Spleen (tissue), 11 donors: ENCODE data around the gene PITPNC1. TPM values are rescaled to one million over a fixed set of nuclear protein-coding genes. Genes with fewer than 3 reads are reported as not detected.
"Not testable (repeated sequence)": the region's sequence is repeated elsewhere in the genome, so short reads cannot be mapped to it uniquely, and the experiment has no call there.

Experiments
- DNase-seq: peaks from one replicate; pipeline ENCODE4 v3.0.0-alpha.2; 2020
- H3K27ac ChIP-seq, 8 donors: fragments of 200-600 bp; sonication (generic) in 7 of 8; 1 replicate in 4 of 8; 2 replicates in 4 of 8; pipeline versions ENCODE4 v1.5.0 to v1.8.0; 2016 to 2021; ENCODE audit warnings: inconsistent platforms in 4 of 8, mild to moderate bottlenecking in 4 of 8, moderate library complexity in 1 of 8
- H3K27me3 ChIP-seq, 7 donors: fragments of 200-600 bp; sonication (generic) in 6 of 7; replicated peaks in 1 of 7; 1 replicate in 4 of 7; 2 replicates in 3 of 7; pipeline versions ENCODE4 v1.5.0 to v1.8.0; 2016 to 2021; ENCODE audit warnings: inconsistent platforms in 3 of 7, mild to moderate bottlenecking in 1 of 7
- H3K36me3 ChIP-seq, 6 donors: fragments of 200-600 bp; sonication (generic) in 5 of 6; 1 replicate in 4 of 6; 2 replicates in 2 of 6; pipeline versions ENCODE4 v1.5.0 to v1.8.0; 2016 to 2021; ENCODE audit warnings: inconsistent platforms in 2 of 6
- H3K4me1 ChIP-seq, 6 donors: fragments of 200-600 bp; sonication (generic) in 5 of 6; 1 replicate in 3 of 6; 2 replicates in 3 of 6; pipeline versions ENCODE4 v1.5.0 to v1.8.0; 2016 to 2021; ENCODE audit warnings: inconsistent platforms in 3 of 6
- H3K4me3 ChIP-seq, 8 donors: fragments of 200-600 bp; sonication (generic) in 7 of 8; 1 replicate in 4 of 8; 2 replicates in 4 of 8; pipeline versions ENCODE4 v1.5.0 to v1.8.0; 2016 to 2021; ENCODE audit warnings: inconsistent platforms in 4 of 8, mild to moderate bottlenecking in 4 of 8, moderate library complexity in 2 of 8
- H3K9me3 ChIP-seq, 8 donors: fragments of 200-600 bp; sonication (generic) in 7 of 8; 1 replicate in 4 of 8; 2 replicates in 4 of 8; pipeline versions ENCODE4 v1.5.0 to v1.8.0; 2016 to 2021; ENCODE audit warnings: inconsistent platforms in 4 of 8
- POLR2A ChIP-seq, 3 donors: fragments of 450-650 bp; IDR thresholded peaks; one replicate each; pipeline ENCODE4 v1.5.1; 2017; ENCODE audit warnings: antibody characterized with exemption in 3 of 3, mild to moderate bottlenecking in 1 of 3
- POLR2AphosphoS5 ChIP-seq, 3 donors: sonication (generic); formaldehyde crosslinking; IDR thresholded peaks; one replicate each; pipeline ENCODE4 v1.5.1; 2017; ENCODE audit warnings: antibody characterized with exemption in 3 of 3
- WGBS, 5 donors: extraction: QIAGEN DNeasy Blood & Tissue Kit in 3 of 5; methylation state at CpG; one replicate each; pipeline versions ENCODE4 v1.1.5 to v1.1.7; 2013 to 2018; 5-methylcytosine and 5-hydroxymethylcytosine counted together
- intact Hi-C: fragments of 100-400 bp; cut with DNase I; formaldehyde crosslinking; loops from one replicate; pipeline ENCODE4 v1.15.0; 2023; ENCODE audit warnings: low total_unique reads
- polyA plus RNA-seq, 3 donors: library from polyadenylated mRNA; stranded (reverse); fragments of 200-250 nt; gene quantifications; one replicate each; pipeline ENCODE4 v1.2.1, GENCODE V29; 2013
- total RNA-seq, 7 donors: library from RNA; depleted of rRNA in 3 of 7; stranded (reverse); fragments of >200 nt in 3 of 7; fragmentation: NEBNext Ultra II Directional in 4 of 7; extraction: Animal tissue kit (Norgen Biotek cat#: 25700) in 4 of 7; gene quantifications; one replicate each; pipeline versions ENCODE4 v1.1.0 to v1.2.1, GENCODE V29; 2016 to 2021
- TF ChIP-seq, protein P1 (sequence below), 11 experiments: fragments of 200-600 bp in 7 of 11; fragments of 450-650 bp in 4 of 11; sonication (generic) in 4 of 11; IDR thresholded peaks in 8 of 11; conservative IDR thresholded peaks in 3 of 11; 1 replicate in 7 of 11; 2 replicates in 4 of 11; pipeline versions ENCODE4 v1.4.0 to v1.8.0; 2016 to 2021; ENCODE audit warnings: antibody characterized with exemption in 11 of 11, inconsistent platforms in 4 of 11, mild to moderate bottlenecking in 1 of 11
- donor health status: healthy with polysubstance abuse.
- donor health status: DM: no; HTN: no; CAD: no; lungs with moderate emphysema.
- donor health status: DM: no; HTN: no; CAD: no.
- donor health status: Bipolar disorder and iron deficiency.
- donor health status: healthy.
- donor health status: DM: no; HTN: no; CAD: no.
- donor health status: DM: yes; HTN: yes; CAD: no.

PITPNC1 gene
- total and polyA plus RNA-seq, 10 donors: 5.8 to 33.8 (median 18.8) TPM

DNA sequence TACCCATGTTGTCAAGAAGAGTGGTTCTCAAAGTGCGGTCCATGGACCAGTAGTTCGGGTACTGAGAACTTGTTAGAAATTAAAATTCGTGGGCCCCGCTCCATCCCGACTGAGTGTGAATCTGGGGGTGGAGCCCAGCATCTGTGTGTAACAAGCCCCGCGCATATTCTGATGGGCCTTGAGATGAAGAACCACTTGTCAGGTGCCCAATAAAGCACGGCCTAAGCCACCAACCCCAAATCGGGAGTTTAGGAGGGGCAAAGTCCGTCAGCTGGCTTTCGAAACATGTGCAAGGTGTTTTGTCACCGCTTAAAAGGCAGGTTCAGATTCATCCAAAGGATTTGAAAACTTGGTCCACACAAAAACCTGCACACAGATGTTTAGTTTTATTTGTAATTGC, 40.2 kb upstream of the PITPNC1 start:
- peaks cover 0 to 49% (median 24%) of the 10 kb centered on the region in 6 donors for H3K36me3 ChIP-seq
- H3K9me3 ChIP-seq: no peaks in the 10 kb centered on the region
- H3K27me3 ChIP-seq: no peaks in the 10 kb centered on the region
- H3K4me3 ChIP-seq: no peak overlapping the region
- no peaks in the 10 kb centered on the region for H3K4me1 ChIP-seq
- H3K27ac ChIP-seq: no peak overlapping the region
- TF ChIP-seq POLR2AphosphoS5 (IDR thresholded peaks at IDR 0.05): no peak
- TF ChIP-seq, protein P1, sequence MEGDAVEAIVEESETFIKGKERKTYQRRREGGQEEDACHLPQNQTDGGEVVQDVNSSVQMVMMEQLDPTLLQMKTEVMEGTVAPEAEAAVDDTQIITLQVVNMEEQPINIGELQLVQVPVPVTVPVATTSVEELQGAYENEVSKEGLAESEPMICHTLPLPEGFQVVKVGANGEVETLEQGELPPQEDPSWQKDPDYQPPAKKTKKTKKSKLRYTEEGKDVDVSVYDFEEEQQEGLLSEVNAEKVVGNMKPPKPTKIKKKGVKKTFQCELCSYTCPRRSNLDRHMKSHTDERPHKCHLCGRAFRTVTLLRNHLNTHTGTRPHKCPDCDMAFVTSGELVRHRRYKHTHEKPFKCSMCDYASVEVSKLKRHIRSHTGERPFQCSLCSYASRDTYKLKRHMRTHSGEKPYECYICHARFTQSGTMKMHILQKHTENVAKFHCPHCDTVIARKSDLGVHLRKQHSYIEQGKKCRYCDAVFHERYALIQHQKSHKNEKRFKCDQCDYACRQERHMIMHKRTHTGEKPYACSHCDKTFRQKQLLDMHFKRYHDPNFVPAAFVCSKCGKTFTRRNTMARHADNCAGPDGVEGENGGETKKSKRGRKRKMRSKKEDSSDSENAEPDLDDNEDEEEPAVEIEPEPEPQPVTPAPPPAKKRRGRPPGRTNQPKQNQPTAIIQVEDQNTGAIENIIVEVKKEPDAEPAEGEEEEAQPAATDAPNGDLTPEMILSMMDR (IDR thresholded peaks at IDR 0.05 in 8 of 11, conservative IDR thresholded peaks at IDR 0.05 in 3 of 11): no peak
- no peak for TF ChIP-seq POLR2A (IDR thresholded peaks at IDR 0.05)
- intact Hi-C loops: no loop called here
- WGBS, 5 donors: 87 to 95% (median 90%) methylated on average over 12 of the region's 12 CpGs
- DNase-seq: no peak

DNA sequence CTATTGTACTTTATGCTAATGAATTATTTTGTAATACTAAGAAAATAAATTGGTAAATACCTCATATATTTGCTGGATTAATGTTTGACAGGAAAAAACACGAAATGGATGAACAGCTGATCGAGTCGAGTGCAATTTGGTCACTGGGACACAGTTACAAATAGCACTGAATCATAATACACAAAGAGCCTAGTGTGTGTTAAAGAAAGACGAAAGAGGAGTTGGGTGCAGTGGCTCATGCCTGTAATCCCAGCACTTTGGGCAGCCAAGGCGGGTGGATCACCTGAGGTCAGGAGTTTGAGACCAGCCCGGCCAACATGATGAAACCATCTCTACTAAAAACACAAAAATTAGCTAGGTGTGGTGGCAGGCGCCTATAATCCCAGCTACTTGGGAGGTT, 38.7 kb upstream of the PITPNC1 start:
- H3K4me3 ChIP-seq, H3K27ac ChIP-seq, DNase-seq, H3K4me1 ChIP-seq, H3K9me3 ChIP-seq, intact Hi-C loops, H3K27me3 ChIP-seq: not testable (repeated sequence)
- peaks cover 0 to 64% (median 39%) of the 10 kb centered on the region in 6 donors for H3K36me3 ChIP-seq
- 93 to 96% (median 94%) methylated on average over 7 of the region's 7 CpGs for WGBS, 5 donors

DNA sequence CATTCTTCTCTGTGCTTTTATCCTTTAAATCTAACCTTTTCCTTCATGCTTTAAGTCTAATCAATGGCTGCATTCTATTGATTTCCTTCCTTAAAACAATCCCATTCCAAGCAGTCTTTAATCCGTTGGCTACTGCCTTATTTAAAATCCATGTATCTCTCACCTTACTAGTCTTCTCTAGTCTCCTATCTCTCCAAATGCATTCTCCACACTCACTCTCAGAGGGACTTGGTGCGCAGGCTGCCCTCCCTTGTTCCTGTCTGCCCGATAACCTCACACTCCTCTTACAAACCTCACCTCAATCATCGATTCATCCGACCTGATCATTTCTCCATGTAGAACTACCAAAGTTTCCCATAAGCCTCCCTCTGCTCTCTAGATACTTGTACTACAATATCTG, 33.8 kb upstream of the PITPNC1 start:
- TF ChIP-seq POLR2AphosphoS5 (IDR thresholded peaks at IDR 0.05): peak in 1 of 3 donors; percentile 8
- TF ChIP-seq, protein P1 (IDR thresholded peaks at IDR 0.05 in 8 of 11, conservative IDR thresholded peaks at IDR 0.05 in 3 of 11): no peak
- no peak for TF ChIP-seq POLR2A (IDR thresholded peaks at IDR 0.05)
- H3K27ac ChIP-seq: no peak overlapping the region
- H3K4me1 ChIP-seq: no peaks in the 10 kb centered on the region
- H3K36me3 ChIP-seq: peaks cover 2 to 100% (median 86%) of the 10 kb centered on the region in 6 donors
- H3K4me3 ChIP-seq: no peak overlapping the region
- intact Hi-C loops: no loop called here
- no peaks in the 10 kb centered on the region for H3K9me3 ChIP-seq
- WGBS, 5 donors: 95 to 97% (median 96%) methylated on average over 5 of the region's 5 CpGs
- DNase-seq: no peak
- H3K27me3 ChIP-seq: no peaks in the 10 kb centered on the region

DNA sequence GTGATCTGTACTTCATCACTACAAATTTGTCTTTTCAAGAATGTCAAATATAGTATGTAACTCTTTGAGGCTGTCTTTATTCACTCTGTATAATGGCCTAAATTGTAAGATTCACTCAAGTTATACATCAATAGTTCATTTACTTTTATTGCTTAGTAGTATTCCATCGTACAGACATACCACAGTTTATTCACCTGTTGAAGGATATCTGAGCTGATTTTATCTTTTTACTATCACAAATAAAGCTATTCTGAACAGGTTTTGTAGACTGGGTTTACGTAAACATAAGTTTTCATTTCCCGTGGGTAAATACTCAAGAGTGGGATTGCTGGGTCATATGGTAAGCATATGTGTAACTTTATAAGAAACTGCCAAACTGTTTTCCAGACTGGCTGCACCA, 29.3 kb upstream of the PITPNC1 start:
- Histone ChIP-seq H3K27me3 (no peaks in the 10 kb centered on the region), H3K4me3 (no peak overlapping the region), H3K4me1 (peaks cover 0 to 9% (median 5%) of the 10 kb centered on the region in 6 donors), H3K36me3 (peaks cover 2 to 100% (median 94%) of the 10 kb centered on the region in 6 donors), H3K27ac (no peak overlapping the region), H3K9me3 (no peaks in the 10 kb centered on the region)
- no peak for DNase-seq
- intact Hi-C loops: no loop called here
- WGBS, 5 donors: 97 to 98% (median 97%) methylated on average over 3 of the region's 3 CpGs
- no peak for TF ChIP-seq POLR2A (IDR thresholded peaks at IDR 0.05)
- TF ChIP-seq, protein P1 (IDR thresholded peaks at IDR 0.05 in 8 of 11, conservative IDR thresholded peaks at IDR 0.05 in 3 of 11): no peak
- no peak for TF ChIP-seq POLR2AphosphoS5 (IDR thresholded peaks at IDR 0.05)

DNA sequence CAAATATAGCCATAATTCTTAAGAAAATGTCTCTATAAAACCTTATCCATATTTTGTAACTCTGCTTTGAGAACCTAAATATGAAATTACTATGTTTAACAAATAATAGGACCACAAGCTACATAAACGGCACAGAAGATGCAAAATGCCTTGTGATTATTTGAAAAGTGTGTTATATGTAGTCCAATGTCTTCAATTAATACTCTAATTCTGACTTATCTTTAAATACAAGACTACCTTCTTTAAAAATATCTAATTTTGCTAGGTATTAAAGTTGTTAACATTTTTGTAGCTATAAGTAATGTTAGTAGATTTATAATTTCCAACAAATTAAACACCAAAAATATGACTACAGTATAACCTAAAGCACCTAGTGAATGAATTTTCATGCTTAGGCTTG, 27.7 kb upstream of the PITPNC1 start:
- TF ChIP-seq POLR2AphosphoS5 (IDR thresholded peaks at IDR 0.05) (no peak), POLR2A (IDR thresholded peaks at IDR 0.05) (no peak)
- TF ChIP-seq, protein P1 (IDR thresholded peaks at IDR 0.05 in 8 of 11, conservative IDR thresholded peaks at IDR 0.05 in 3 of 11): no peak
- DNase-seq: no peak
- Histone ChIP-seq H3K9me3 (no peaks in the 10 kb centered on the region), H3K4me3 (no peak overlapping the region), H3K27ac (no peak overlapping the region), H3K4me1 (peaks cover 0 to 25% (median 17%) of the 10 kb centered on the region in 6 donors), H3K27me3 (no peaks in the 10 kb centered on the region), H3K36me3 (peaks cover 0 to 100% (median 91%) of the 10 kb centered on the region in 6 donors)
- intact Hi-C loops: no loop called here
- 93 to 100% (median 98%) methylated on average over 1 of the region's 1 CpG for WGBS, 5 donors
